ENCODE results near the gene EPB41L5.

DNA sequence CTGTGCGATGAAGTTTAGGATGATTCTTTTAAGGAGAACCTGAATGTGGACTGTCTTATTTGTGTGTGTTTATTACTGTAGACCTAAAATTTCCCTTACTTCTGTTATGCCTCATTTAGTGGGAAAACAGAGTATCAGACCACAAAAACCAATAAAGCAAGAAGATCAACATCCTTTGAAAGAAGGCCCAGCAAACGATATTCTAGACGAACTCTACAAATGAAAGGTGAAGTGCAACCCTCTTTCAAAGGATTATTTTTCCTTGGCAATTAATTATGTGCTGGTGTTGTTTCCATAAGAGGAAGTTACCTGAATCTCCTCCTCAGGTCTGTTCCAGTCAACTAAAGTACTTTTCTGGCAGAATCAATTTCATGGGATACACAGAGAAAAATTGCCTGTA lies 78.6 kb downstream of the EPB41L5 start:
- no peak for TF ChIP-seq HDGF (IDR thresholded peaks at IDR 0.05)
- TF ChIP-seq, protein P1, sequence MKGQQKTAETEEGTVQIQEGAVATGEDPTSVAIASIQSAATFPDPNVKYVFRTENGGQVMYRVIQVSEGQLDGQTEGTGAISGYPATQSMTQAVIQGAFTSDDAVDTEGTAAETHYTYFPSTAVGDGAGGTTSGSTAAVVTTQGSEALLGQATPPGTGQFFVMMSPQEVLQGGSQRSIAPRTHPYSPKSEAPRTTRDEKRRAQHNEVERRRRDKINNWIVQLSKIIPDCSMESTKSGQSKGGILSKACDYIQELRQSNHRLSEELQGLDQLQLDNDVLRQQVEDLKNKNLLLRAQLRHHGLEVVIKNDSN (IDR thresholded peaks at IDR 0.05; ENCODE audit: borderline replicate concordance, extremely low read length, insufficient read depth, low read depth, low read length), result no peak
- TF ChIP-seq POLR2A (IDR thresholded peaks at IDR 0.05; ENCODE audit: low read depth, low read length), result no peak
- TF ChIP-seq ZBTB40 (IDR thresholded peaks at IDR 0.05; ENCODE audit: borderline replicate concordance), result no peak
- TF ChIP-seq NFYA (IDR thresholded peaks at IDR 0.05; ENCODE audit: borderline replicate concordance, low read depth, low read length), result no peak
- TF ChIP-seq, protein P2, sequence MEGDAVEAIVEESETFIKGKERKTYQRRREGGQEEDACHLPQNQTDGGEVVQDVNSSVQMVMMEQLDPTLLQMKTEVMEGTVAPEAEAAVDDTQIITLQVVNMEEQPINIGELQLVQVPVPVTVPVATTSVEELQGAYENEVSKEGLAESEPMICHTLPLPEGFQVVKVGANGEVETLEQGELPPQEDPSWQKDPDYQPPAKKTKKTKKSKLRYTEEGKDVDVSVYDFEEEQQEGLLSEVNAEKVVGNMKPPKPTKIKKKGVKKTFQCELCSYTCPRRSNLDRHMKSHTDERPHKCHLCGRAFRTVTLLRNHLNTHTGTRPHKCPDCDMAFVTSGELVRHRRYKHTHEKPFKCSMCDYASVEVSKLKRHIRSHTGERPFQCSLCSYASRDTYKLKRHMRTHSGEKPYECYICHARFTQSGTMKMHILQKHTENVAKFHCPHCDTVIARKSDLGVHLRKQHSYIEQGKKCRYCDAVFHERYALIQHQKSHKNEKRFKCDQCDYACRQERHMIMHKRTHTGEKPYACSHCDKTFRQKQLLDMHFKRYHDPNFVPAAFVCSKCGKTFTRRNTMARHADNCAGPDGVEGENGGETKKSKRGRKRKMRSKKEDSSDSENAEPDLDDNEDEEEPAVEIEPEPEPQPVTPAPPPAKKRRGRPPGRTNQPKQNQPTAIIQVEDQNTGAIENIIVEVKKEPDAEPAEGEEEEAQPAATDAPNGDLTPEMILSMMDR (IDR thresholded peaks at IDR 0.05 in 2 of 3, conservative IDR thresholded peaks at IDR 0.05 in 1 of 3; ENCODE audit: control insufficient read depth in 2 of 3, extremely low read depth in 1 of 3, insufficient read depth in 1 of 3, low read depth in 3 of 3, low read length in 3 of 3), result no peak

Data from GM12878 (cell line).